Gastrocnemius medialis (tissue), 4 donors: ENCODE data around the gene FIBCD1. TPM values are rescaled to one million over a fixed set of nuclear protein-coding genes. Genes with fewer than 3 reads are reported as not detected.

Experiments
- ATAC-seq, 2 donors: fragments of 150-250 bp; one replicate each; pipeline ENCODE4 v1.9.1; 2016
- DNase-seq, 2 donors: peaks; one replicate each; pipeline ENCODE4 v3.0.0-alpha.2; 2019
- H3K27ac ChIP-seq, 4 donors: fragments of 200-600 bp; sonication (generic); 1 replicate in 1 of 4; 2 replicates in 3 of 4; pipeline ENCODE4 v1.5.1; 2016 to 2018; ENCODE audit warnings: mild to moderate bottlenecking in 2 of 4, moderate library complexity in 1 of 4
- H3K27me3 ChIP-seq, 3 donors: fragments of 200-600 bp; sonication (generic) in 2 of 3; 1 replicate in 1 of 3; 2 replicates in 2 of 3; pipeline versions ENCODE4 v1.5.1 to v1.6.0; 2016 to 2019; ENCODE audit warnings: mild to moderate bottlenecking in 1 of 3, moderate library complexity in 1 of 3
- H3K36me3 ChIP-seq, 2 donors: fragments of 200-600 bp; sonication (generic) in 1 of 2; one replicate each; pipeline ENCODE4 v1.5.1; 2017 to 2018
- H3K4me1 ChIP-seq, 2 donors: fragments of 200-600 bp; sonication (generic) in 1 of 2; one replicate each; pipeline ENCODE4 v1.5.1; 2016 to 2017; ENCODE audit warnings: mild to moderate bottlenecking in 2 of 2
- H3K4me3 ChIP-seq, 4 donors: fragments of 200-600 bp; sonication (generic) in 3 of 4; 1 replicate in 1 of 4; 2 replicates in 3 of 4; pipeline ENCODE4 v1.5.1; 2016 to 2019; ENCODE audit warnings: mild to moderate bottlenecking in 2 of 4
- H3K9me3 ChIP-seq, 3 donors: fragments of 200-600 bp; sonication (generic) in 2 of 3; 1 replicate in 1 of 3; 2 replicates in 2 of 3; pipeline ENCODE4 v1.5.1; 2016 to 2019
- CTCF ChIP-seq, 5 experiments: fragments of 450-650 bp in 3 of 5; fragments of 200-600 bp in 2 of 5; sonication (generic) in 2 of 5; IDR thresholded peaks in 4 of 5; conservative IDR thresholded peaks in 1 of 5; 1 replicate in 4 of 5; 2 replicates in 1 of 5; pipeline ENCODE4 v1.5.1; 2016 to 2019; ENCODE audit warnings: antibody characterized with exemption in 5 of 5, mild to moderate bottlenecking in 3 of 5, moderate library complexity in 3 of 5
- POLR2A ChIP-seq, 2 donors: fragments of 450-650 bp; IDR thresholded peaks; one replicate each; pipeline ENCODE4 v1.6.1; 2017; ENCODE audit warnings: antibody characterized with exemption in 2 of 2, mild to moderate bottlenecking in 2 of 2, moderate library complexity in 2 of 2
- in situ Hi-C, 4 donors: fragments of 200-750 bp; cut with MboI; loops; one replicate each; pipeline versions ENCODE4 v1.15.0 to v1.8.0; 2017; ENCODE audit warnings: low sequenced_read_pairs in 4 of 4
- intact Hi-C: fragments of 100-400 bp; cut with DNase I; formaldehyde crosslinking; loops from one replicate; pipeline ENCODE4 v1.15.1; 2023; ENCODE audit warnings: low total_unique reads
- total RNA-seq, 4 donors: library from RNA; depleted of rRNA; stranded (reverse); fragments of >200 nt; gene quantifications; one replicate each; pipeline versions ENCODE4 v1.1.0 to v1.2.3, GENCODE V29; 2016

FIBCD1 gene
- total RNA-seq, 4 donors from 2014 or later, result not detected

- H3K36me3 ChIP-seq, result no peaks in the 10 kb centered on the region
- in situ Hi-C loops (no loop called here), intact Hi-C loops (no loop called here)
- no peak overlapping the region for H3K27ac ChIP-seq
- H3K4me1 ChIP-seq, result peaks cover 0 to 7% of the 10 kb centered on the region in 2 donors
- DNase-seq (no peak), ATAC-seq (no peak)
- H3K27me3 ChIP-seq, result peaks cover 55 to 68% (median 66%) of the 10 kb centered on the region in 3 donors
- no peaks in the 10 kb centered on the region for H3K9me3 ChIP-seq
- H3K4me3 ChIP-seq, result no peak overlapping the region
- TF ChIP-seq POLR2A (IDR thresholded peaks at IDR 0.05) (no peak), CTCF (IDR thresholded peaks at IDR 0.05 in 4 of 5, conservative IDR thresholded peaks at IDR 0.05 in 1 of 5) (no peak)
Measured at GRCh38 chr9:130934246-130934645, 4.8 kb downstream of the FIBCD1 start.

- Histone ChIP-seq H3K4me3 (no peak overlapping the region), H3K27ac (no peak overlapping the region), H3K4me1 (peaks cover 0 to 7% of the 10 kb centered on the region in 2 donors), H3K27me3 (peaks cover 52 to 62% (median 61%) of the 10 kb centered on the region in 3 donors), H3K9me3 (no peaks in the 10 kb centered on the region), H3K36me3 (no peaks in the 10 kb centered on the region)
- in situ Hi-C loops, result no loop called here
- no peak for ATAC-seq
- TF ChIP-seq CTCF (IDR thresholded peaks at IDR 0.05 in 4 of 5, conservative IDR thresholded peaks at IDR 0.05 in 1 of 5) (no peak), POLR2A (IDR thresholded peaks at IDR 0.05) (no peak)
- intact Hi-C loops, result no loop called here
- no peak for DNase-seq
Measured at GRCh38 chr9:130933114-130934046, 5.7 kb downstream of the FIBCD1 start.

GRCh38 chr9:130932255-130933079 lies 6.6 kb downstream of the FIBCD1 start:
- DNase-seq (no peak), ATAC-seq (no peak)
- Histone ChIP-seq H3K4me1 (no peaks in the 10 kb centered on the region), H3K36me3 (no peaks in the 10 kb centered on the region), H3K4me3 (no peak overlapping the region), H3K27ac (no peak overlapping the region), H3K9me3 (no peaks in the 10 kb centered on the region), H3K27me3 (peaks cover 43 to 53% (median 51%) of the 10 kb centered on the region in 3 donors)
- in situ Hi-C loops (no loop called here), intact Hi-C loops (no loop called here)
- no peak for TF ChIP-seq POLR2A (IDR thresholded peaks at IDR 0.05)
- TF ChIP-seq CTCF (IDR thresholded peaks at IDR 0.05 in 4 of 5, conservative IDR thresholded peaks at IDR 0.05 in 1 of 5), result no peak

GRCh38 chr9:130931508-130932254 lies 7.4 kb downstream of the FIBCD1 start:
- intact Hi-C loops, result no loop called here
- ATAC-seq (no peak), DNase-seq (no peak)
- Histone ChIP-seq H3K27me3 (peaks cover 35 to 45% (median 44%) of the 10 kb centered on the region in 3 donors), H3K36me3 (no peaks in the 10 kb centered on the region), H3K4me3 (no peak overlapping the region), H3K27ac (no peak overlapping the region), H3K4me1 (no peaks in the 10 kb centered on the region), H3K9me3 (no peaks in the 10 kb centered on the region)
- in situ Hi-C loops, result no loop called here
- TF ChIP-seq POLR2A (IDR thresholded peaks at IDR 0.05) (no peak), CTCF (IDR thresholded peaks at IDR 0.05 in 4 of 5, conservative IDR thresholded peaks at IDR 0.05 in 1 of 5) (no peak)
